Cortex of kidney (tissue), 1 donor: ENCODE results near the gene CFAP99.

ENCODE experiments used
- DNase-seq: peaks from one replicate; lab custom pipeline; 2025; lab: John Stamatoyannopoulos, UW

CFAP99 gene

DNA sequence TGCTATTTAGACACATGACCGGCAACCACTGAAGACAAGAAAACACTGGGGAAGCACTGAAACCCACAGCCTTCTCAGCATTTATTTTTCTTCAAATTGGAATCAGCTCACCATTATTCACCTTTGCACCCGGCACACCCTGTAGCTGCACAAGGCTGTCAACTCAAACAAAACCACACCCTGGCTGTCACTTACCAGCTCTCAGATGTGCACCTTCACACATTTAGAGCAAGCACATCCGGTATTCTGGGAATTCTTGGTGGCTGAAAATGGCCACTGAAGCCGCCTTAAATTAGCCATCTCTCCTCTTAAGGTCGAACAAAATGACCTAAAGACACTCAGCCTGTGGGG is 6.2 kb upstream of the CFAP99 start:
- DNase-seq, result no peak

DNA sequence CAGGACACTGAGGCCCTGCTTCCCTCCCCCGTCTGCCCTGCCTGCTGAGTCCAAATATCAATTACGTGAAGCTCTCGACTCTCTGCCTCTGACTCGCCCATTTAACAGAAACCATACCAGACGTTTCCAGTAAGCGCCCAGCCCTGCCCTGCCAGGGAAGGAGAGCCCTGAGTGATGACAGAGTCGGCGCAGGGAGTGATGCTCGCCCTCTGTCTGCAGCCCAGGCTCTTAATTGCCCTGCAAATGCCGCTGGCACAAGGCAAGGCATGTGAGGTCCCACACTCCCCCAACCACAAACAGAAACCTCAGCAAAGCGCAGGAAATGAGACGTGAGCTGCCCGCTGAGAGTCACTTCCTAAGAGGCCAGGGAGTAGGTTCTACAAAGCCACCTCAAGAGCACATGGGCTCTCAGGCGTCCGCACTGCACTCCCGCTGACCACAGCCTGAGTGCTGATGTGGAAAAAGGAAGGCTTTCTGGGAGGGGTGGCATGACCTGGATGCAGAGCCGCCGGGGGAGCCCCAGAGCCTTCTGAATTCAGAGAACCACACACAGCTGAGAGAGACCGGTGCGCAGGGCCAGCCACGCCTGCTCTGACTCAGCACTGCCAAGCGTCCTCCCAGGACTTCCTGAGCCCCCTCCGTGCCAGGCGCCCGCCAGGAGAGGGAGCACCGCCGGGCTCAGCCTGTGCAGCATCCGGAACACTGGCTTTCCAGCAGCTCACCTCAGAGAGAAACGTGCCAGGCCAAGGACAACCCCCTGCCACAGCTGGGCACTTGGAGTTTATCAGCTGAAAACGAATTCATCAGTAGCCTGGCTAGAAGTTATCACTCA is 5.7 kb upstream of the CFAP99 start:
- DNase-seq, result no peak

DNA sequence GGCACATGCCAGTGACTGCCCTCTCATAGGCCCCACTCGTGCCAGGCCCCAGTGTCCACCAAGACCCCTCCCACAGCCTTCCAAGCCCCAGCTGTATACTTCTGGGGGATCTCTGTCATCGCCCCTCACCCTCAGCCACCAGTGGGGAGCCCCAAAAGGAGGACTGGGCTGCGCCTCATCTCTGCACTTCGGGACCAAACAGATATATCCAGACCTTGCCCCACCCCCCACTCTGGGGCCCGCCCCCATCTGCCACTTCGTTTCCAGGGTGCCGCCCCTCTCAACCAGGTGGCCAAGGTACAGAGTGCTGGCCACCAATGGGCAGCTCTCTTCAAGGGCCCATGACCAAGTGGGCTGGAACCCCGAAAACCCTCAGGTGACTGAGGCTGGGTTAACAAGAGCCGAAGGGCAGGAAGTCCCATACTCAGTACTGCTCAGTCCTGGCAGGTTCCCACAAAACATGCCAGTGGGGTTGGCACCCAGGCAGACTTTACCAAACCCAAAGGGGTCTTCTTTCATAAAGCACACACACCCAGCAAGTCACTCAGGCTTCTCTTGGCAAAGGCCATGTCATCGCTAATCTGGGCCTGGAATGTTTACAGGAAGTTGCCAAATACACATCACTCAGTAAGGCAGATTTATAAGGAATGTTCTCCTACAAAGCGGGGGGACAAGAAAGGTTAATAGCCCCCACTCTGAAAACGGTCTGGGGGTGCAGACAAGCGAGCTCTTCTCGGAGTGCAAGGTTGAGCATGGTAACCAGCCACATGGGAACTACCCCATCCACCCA is 4.7 kb upstream of the CFAP99 start:
- DNase-seq, result no peak

DNA sequence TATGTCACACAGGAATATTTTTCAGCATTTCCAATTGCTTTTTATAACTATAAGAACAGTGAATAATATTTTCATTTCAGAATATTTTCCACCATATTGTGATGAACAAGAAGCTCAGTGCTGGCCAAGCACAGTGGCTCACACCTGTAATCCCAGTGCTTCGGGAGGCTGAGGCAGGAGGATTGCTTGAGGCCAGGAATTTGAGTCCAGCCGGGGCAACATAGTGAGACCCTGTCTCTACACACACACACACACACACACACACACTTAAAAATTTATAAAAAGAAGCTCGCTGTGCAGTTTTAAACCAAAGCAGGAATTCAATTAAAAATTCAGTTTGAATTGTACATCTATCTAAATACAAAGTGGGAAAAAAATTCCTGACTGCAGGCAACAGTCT is 3.5 kb upstream of the CFAP99 start:
- no peak for DNase-seq

DNA sequence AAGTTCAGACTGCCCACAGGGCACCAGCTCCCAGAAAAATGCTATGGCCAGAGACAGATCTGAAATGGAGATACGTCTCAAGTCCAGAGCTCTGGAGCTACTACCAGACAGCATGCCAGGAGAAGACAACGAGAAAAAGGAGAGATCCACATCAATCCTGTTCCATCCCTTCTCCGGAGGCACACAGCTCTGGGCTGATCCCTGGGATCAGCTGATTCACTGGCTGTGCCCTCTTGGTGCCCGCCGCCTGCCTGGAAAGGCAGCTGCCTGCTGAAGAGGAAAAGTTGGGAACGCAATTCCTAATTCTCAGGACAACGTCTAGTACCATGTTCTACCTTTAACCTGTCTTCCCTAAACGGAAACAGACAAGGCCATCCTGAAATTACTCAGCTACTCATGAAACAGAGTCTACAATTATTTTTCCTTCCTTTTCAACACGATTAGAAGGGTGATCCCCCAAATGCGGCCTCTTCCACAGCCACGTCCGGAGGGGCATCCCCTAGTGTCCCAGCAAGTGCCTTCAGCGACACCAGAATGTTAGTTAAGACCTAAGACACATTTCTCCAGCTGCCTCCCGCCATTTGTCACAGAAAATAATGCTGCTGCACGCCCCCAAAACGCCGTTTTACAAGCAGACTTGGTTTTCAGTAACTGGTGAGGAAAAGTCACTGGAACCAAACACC is 2.7 kb upstream of the CFAP99 start:
- no peak for DNase-seq

DNA sequence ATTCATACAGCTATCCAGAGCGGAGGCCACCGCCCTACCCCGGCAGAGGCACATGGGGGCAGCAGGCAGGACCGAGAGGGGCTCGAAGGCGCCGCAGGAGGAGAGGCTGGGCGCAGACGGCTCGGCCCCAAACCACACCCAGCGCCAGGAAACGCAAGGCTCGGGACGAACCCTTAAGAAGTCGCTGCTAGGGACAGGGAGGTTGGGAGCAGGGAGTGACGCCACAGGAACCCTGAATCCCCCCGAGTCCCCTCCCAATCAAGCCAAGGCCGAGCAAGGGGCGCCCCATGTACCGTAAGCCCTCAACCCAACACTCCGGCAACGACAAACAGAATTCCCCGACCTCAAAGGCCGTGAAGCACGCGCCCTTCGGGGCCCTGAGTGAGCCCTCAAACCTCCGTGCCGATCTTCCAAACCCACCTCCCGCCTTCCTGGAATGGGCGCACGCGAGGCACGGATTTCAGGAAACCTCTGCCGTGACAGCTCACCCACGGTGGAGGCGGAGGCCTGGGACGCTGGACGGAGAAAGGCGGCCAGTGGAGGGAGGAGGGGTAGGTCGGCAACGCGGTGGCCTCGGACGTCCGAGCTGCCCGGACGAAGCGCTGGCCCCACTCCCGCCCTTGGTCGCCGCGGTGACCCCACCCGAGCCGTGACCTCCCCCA is 2.1 kb upstream of the CFAP99 start:
- no peak for DNase-seq

DNA sequence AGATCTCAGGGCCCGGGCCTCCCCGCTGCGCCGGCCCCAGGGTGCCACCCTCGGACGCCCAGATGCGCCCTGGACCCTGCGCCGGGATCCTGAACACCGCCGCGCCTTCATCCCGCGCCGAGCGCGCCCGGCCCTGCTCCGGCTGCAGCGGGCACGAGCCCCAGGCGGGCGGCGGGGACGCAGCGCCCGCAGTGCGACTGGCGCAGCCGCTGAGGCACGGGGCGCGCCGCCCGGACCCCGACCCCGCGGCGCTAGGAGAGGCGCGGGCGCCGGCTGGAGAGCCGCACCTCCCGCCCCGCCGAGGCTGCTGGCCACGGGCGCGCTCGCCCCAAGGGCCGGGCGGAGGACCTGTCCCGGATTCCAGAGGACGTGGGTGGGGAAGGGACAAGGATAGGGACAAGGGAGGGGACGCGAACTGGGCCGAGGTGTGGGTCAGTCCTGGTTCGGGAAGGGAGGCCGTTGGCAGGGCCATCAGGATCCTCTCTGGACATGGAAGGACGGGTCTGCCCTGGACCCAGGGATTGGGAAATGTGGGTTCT is 1.5 kb upstream of the CFAP99 start:
- DNase-seq, result no peak

DNA sequence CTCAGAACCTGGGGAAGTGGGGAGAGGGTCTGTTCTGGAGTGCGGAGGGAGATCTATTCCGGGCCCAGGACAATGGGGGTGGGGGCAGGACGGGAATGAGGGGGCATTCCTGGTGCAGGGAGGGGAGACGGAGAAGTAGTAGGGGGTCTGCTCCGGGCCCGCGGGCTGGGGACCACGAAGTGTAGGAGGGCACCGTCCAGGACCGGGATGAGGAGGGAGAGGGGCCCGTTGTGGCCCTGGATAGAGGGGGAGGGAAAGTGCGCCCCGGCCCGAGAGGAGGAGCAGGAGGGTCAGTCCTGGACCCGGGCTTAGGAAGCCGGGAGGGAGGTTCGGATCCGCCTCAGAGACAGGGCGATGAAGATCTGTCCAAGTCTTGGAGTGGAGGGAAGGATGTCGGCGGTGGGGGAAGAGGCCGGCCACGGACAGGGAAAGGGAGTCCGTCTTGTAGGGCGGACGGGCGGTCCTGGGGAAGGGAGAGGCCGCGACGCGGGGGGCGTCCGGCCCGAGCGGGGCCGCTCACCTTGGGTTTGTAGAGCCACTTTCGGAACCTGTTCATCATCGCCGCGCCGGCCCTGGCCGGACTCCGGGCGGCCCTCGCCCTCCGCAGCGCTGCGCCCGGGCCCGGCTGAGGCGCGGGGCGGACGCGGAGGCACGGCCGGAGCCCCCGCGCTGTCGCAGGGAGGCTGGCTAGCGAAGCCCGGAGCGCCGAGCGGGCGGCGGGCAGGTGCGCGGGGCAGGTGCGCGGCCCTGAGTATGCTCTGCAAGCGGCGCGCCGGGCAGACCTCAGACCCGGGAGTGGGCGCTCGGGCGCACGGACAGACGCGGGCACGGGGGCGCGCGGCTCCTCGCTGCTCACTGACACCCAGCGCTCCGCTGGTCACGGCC is 748 bp upstream of the CFAP99 start, which contains the start of gene ZFYVE28:
Gene ZFYVE28 (minus strand): TSS at position 881 of the 885 bp plus-strand sequence. CDS start 322 bp downstream, at position 559.
- no peak for DNase-seq

DNA sequence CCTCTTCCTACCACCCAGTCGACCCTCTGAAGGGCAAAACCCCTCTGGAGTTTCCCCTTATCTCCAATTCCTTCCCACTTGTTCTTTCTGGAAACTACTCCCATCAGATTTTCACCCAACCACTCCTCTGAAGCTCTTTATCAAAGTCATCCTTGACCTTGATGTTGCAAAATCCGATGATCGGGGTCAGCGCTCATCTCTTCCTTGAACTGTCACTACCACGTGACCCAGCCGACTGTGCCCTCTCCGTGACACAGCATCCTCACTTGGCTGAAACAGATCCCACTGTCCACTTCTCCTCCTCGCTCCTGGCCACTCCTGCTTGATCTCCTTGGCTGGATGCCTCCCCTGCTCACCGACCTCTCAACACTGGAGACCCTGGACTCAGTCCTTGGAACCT is 1.1 kb downstream of the CFAP99 start:
- DNase-seq, result no peak

DNA sequence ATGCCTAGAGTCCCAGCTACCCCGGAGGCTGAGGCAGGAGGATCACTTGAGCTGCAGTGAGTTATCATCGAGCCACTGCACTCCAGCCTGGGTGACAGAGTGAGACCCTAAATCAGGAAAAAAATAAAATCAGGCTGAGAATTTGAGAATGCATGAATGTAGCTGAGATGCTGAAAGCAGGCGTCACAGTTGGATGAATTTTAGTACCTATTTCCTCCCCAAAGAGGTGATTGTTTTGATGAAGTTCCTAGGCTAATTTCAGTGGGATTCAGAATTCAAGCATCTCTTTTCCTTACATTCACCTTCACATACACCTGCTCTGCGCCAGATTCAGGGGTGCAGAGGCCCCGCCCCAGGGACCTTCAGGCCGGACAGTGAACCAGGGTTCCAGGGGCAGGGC is 3.2 kb downstream of the CFAP99 start:
- DNase-seq, result no peak

DNA sequence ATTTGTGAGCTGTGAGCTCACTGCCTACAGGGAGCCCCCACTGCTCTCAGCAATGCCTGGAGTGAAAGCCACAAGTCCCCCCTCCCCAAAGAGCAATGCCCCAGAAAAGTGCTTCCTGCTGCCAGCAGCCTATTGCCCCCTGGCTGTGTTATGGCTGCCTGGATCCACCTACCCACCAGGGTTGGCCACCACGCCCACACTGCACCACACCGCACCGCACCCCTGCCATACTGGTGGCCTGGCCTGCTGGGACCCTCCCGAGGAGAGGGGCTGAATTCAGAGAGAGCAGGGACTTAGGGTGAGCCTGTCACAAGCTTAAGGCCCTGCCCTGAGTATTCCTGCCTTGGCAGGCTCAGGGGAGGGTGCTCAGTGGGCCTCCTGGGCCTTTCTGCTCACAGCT is 4.3 kb downstream of the CFAP99 start:
- no peak for DNase-seq

DNA sequence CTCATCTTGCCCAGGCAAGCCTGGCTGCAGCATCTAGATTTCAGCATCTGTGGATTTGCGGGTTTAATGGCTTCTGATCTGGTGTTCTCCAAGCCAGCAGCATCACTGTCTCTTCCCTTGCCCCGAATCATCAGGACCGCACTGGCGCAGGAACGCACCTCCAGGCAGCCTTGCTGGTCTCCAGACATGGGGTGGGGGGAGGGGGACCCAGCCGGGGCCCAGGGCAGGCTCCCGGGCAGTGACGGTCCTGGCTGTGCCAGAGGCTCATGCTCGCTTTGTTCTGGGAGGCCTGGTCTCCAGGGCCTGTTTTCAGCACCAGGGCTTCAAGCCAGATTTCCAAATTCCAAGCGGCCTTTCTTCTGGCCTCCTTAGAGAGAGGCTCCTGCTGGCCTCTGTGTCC is 4.9 kb downstream of the CFAP99 start:
- no peak for DNase-seq

DNA sequence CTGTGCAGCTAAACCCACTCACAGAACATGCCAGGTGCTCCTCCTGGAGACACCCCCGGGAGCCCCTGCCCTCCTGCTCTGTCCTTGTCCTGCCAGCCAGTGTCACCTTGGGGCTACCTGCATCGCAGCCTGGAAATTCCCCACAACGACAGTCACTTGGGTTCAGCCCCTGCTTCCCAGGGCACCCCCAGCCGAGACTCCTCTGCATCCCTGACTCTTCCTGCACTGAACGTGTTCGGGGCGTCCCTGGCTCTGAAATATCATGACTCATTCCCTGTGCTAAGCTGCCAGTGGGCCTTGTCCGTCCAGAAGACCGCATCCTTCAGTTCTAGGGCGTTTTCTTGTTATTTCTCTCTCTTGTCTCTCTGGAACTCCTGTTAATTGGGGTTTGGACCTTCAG is 5.8 kb downstream of the CFAP99 start:
- DNase-seq, result no peak

DNA sequence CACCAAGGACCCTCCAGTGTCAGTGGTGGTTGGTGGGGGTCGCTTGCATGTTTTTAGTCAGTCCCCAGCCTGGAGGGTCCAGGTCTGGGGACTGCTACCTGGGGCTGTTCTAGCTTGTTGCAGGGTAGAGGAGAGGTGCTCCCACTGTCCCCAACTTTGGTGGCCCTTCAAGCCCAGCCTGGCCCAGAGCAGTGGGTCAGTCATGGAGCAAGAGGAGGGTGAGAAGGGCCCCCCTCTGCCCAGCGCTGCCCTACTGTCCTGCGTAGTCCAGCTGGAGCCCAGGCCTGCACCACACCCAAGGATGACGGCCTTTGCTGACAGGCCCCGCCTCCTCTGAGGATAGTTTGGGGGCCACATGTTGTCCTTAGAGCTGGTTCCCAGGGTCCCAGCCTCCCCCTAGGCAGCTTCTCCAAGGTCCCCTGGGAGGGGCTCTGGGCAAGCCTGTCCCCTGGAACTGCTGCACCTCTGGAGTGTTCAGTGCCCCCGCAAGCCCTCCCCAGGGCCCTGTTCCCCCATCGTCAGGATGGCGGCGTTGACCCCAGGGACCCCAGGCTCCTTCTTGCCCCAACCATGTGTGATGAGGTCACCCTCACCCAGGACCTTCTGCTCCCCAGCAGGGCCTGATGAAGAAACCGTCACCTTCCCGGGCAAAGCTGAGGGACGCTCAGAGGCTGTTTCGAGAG is 6.8 kb downstream of the CFAP99 start:
- DNase-seq, result no peak

DNA sequence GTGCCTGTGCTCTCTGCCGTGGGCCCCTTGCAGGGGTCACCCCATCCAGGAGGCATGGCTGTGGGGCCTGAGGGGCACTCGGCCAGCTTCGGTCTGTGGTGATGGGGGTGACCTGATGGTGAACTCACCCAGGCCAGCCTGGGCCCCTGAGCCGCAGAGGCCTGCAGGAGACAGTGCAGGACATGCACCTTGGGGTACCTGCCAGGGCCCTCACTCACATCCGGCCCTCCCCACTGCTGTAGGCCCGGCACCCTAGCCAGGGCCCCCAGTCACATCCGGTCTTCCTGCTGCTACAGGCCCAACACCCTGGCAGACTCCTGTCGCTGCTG is 7.3 kb downstream of the CFAP99 start:
- DNase-seq, result no peak

DNA sequence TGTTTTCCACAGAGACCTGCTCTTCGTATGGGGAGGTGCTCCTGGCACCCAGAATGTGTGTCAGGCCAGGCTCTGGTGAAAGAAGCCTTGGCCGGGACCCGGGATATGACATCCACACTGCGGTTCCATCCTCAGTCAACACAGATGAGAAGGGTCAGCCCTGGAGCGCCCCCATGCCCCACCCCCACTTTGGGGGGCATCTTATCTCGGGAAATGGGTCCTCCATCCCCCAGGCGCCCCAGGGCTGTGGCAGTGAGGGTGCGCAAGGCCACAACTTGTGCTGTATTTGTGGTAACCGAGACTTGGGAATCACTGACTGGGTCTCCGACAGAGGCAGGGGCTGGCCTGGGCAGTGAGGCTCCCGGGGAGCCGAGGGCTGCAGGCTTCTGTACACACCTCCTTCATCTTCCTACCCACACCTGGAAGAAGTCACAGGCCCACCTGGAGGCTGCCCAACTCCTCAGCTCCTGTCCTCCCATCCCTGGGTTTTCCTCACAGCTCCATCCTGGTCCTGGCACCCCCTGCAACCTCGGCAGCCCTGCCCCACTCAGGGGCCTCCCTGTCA is 8.0 kb downstream of the CFAP99 start:
- no peak for DNase-seq

DNA sequence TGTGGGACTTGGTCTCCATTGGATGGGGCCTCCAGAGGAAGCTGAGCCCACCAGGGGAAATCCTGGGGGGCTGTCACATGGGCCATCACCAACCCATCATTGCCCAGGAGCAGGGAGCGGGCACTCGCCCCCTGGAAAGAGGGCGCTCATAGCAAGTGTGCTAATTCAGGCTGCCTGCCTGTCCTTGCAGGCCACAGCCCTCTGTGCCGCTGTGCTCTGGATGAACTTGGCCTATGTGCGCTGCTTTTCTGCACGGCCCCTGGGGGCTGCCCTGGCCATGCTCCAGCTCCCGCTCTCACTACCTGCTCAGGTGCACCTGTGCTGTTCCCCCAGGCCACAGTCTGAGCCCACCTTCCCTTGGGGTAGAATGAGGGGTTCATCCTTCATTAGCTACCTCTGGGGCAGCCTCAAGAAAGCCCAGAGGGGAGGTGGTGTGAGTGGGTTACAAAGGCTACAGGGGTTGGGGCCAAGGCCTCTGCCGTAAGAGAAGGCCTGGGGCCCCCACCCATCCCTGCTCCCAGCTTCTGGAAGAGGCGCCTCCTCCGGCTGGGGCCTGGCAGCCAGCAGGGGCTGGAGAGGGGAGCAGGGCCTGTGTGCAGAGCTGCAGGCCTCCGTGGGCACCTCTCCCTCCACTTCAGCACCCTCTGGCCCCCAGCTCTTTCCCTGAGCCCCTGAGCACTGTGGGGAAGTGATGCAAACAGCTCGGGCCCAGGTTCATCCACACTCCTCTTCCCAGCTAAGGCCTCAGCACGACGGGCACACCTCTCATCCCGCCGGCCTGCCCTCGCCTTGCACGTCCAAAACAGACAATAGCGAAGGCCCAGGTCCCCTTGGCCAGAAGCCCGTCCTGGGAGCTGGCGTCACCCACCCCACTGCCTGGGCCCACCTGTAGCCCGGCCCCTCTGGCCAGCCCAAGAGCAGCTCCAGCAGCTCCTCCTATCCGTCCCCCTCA is 8.9 kb downstream of the CFAP99 start:
- DNase-seq, result no peak

DNA sequence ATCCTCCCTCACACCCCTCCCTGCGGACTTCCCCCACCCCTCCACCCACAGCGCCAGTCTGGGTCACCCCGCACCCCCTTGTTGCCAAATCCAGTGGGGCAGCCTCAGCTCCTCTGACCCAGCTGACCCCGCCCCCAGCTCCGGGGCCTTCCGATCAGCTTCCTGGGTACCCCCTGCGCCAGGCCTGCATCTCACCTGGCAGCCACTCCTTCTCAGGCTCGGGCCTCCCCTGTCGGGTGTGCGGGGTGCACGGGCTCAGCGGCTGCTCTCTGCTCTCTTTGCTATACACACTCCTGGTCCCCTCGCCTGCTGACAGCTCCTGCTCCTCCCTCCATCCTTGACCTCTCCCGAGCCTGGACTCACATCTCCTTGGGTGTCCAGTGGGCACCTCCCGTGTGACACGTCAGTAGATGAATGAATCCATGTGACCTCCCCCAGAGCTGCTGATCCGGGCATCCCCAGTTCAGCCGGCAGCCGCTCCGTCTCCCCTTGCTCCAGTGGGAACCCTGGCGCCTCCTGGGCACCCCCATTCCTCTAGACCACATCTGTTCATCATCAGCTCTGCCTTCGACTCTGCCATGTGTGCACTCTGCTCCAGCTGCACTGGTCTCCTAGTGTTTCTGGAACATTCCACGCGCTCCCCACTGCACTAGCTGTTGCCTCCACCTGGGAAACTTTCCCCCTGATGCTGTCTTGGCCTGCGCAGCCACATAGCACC is 9.9 kb downstream of the CFAP99 start:
- DNase-seq, result no peak
